ENCODE data around the gene MRPS33.

The MRPS33 gene

DNA sequence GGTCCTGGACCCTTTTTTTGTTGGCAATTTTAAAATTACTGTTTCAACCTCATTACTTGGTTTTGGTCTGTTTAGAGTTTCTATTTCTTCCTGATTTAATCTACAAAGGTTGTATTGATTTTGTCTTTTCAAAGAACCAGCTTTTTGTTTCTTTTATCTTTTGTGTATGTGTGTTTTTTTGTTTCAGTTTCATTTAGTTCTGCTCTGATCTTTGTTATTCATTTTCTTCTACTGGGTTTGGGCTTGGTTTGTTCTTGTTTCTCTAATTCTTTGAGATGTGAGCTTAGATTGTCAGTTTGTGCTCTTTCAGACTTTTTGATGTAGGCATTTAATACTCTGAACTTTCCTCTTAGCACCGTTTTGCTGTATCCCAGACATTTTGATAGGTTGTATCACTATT lies 8.5 kb upstream of the MRPS33 start:
- Histone ChIP-seq H4K20me1 (ENCODE audit: insufficient read depth, low read length, poor library complexity, severe bottlenecking) (no peaks in the 10 kb centered on the region), H3K36me3 (ENCODE audit: insufficient read depth, low read length) (no peaks in the 10 kb centered on the region), H3K4me2 (ENCODE audit: low read depth, low read length, poor library complexity, severe bottlenecking) (no peak overlapping the region), H3K27me3 (ENCODE audit: insufficient read depth, low read length, poor library complexity, severe bottlenecking) (peaks cover 13% of the 10 kb centered on the region), H2AFZ (ENCODE audit: low read length) (no peak overlapping the region), H3K9ac (ENCODE audit: low read depth, low read length, poor library complexity, severe bottlenecking) (no peak overlapping the region), H3K9me2 (replicated peaks; ENCODE audit: low read depth, low read length) (no peaks in the 10 kb centered on the region), H3K79me2 (ENCODE audit: insufficient read depth, low read length) (no peaks in the 10 kb centered on the region), H3K9me3 (ENCODE audit: insufficient read depth, low read depth, low read length) (no peaks in the 10 kb centered on the region), H3F3A (ENCODE audit: low read depth) (no peaks in the 10 kb centered on the region), H3K4me1 (ENCODE audit: insufficient read depth, low read length, poor library complexity, severe bottlenecking) (no peaks in the 10 kb centered on the region), H3K4me3 (ENCODE audit: low read length, poor library complexity, severe bottlenecking) (no peak overlapping the region)
- TF ChIP-seq, protein P1, sequence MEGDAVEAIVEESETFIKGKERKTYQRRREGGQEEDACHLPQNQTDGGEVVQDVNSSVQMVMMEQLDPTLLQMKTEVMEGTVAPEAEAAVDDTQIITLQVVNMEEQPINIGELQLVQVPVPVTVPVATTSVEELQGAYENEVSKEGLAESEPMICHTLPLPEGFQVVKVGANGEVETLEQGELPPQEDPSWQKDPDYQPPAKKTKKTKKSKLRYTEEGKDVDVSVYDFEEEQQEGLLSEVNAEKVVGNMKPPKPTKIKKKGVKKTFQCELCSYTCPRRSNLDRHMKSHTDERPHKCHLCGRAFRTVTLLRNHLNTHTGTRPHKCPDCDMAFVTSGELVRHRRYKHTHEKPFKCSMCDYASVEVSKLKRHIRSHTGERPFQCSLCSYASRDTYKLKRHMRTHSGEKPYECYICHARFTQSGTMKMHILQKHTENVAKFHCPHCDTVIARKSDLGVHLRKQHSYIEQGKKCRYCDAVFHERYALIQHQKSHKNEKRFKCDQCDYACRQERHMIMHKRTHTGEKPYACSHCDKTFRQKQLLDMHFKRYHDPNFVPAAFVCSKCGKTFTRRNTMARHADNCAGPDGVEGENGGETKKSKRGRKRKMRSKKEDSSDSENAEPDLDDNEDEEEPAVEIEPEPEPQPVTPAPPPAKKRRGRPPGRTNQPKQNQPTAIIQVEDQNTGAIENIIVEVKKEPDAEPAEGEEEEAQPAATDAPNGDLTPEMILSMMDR (conservative IDR thresholded peaks at IDR 0.05; ENCODE audit: low read length): no peak
- TF ChIP-seq EZH2phosphoT487 (IDR thresholded peaks at IDR 0.05; ENCODE audit: borderline replicate concordance): no peak

DNA sequence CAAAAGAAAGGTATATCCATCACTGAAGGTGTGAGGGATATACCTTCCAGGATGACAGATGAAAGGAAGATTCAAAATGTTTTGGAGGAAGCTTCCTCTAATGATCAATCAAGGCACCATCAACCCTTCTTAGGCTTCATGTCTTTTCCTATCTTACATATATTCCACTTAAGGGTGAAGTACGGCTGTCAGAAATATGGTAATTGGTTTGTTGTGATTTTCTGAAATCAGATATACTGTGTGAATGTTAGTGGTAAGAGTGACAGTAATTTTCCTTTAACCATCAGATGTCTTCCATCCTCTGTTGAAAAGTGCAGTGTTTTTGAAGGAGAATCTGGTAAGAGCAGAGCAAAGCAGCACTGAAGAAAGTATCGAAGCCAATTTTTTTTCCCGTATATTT lies 2.8 kb upstream of the MRPS33 start:
- Histone ChIP-seq H3K9me3 (ENCODE audit: insufficient read depth, low read depth, low read length) (no peaks in the 10 kb centered on the region), H3K4me1 (ENCODE audit: insufficient read depth, low read length, poor library complexity, severe bottlenecking) (peaks cover 19% of the 10 kb centered on the region), H3K79me2 (ENCODE audit: insufficient read depth, low read length) (peaks cover 15% of the 10 kb centered on the region), H3K4me3 (ENCODE audit: low read length, poor library complexity, severe bottlenecking) (no peak overlapping the region), H3K27me3 (ENCODE audit: insufficient read depth, low read length, poor library complexity, severe bottlenecking) (peaks cover 37% of the 10 kb centered on the region), H3K9ac (ENCODE audit: low read depth, low read length, poor library complexity, severe bottlenecking) (no peak overlapping the region), H3K36me3 (ENCODE audit: insufficient read depth, low read length) (no peaks in the 10 kb centered on the region), H2AFZ (ENCODE audit: low read length) (no peak overlapping the region), H3K9me2 (replicated peaks; ENCODE audit: low read depth, low read length) (no peaks in the 10 kb centered on the region), H4K20me1 (ENCODE audit: insufficient read depth, low read length, poor library complexity, severe bottlenecking) (no peaks in the 10 kb centered on the region), H3K4me2 (ENCODE audit: low read depth, low read length, poor library complexity, severe bottlenecking) (no peak overlapping the region), H3F3A (ENCODE audit: low read depth) (no peaks in the 10 kb centered on the region)
- TF ChIP-seq, protein P1 (conservative IDR thresholded peaks at IDR 0.05; ENCODE audit: low read length): no peak
- no peak for TF ChIP-seq EZH2phosphoT487 (IDR thresholded peaks at IDR 0.05; ENCODE audit: borderline replicate concordance)

DNA sequence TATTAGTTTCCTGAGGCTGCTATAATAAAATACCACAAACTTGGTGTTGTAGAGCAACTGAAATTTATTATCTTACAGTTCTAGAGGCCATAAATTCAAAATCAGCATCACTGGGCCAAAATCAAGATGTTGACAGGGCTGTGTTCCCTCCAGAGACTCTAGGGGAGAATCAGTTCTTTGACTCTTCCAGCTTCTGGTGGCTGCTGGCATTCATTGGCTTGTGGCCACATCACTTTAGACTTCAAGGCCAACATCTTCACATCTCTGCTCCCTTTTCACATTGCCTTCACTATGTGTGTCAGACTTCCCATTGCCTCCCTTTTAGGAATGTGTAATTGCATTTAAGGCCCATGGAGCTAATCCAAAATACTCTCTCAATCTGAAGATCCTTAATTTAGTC lies 1.6 kb upstream of the MRPS33 start:
- H3K9me2 ChIP-seq (replicated peaks; ENCODE audit: low read depth, low read length): no peaks in the 10 kb centered on the region
- H3K4me2 ChIP-seq (ENCODE audit: low read depth, low read length, poor library complexity, severe bottlenecking): no peak overlapping the region
- H3K9me3 ChIP-seq (ENCODE audit: insufficient read depth, low read depth, low read length): no peaks in the 10 kb centered on the region
- H3K4me3 ChIP-seq (ENCODE audit: low read length, poor library complexity, severe bottlenecking): no peak overlapping the region
- H4K20me1 ChIP-seq (ENCODE audit: insufficient read depth, low read length, poor library complexity, severe bottlenecking): no peaks in the 10 kb centered on the region
- TF ChIP-seq EZH2phosphoT487 (IDR thresholded peaks at IDR 0.05; ENCODE audit: borderline replicate concordance): no peak
- TF ChIP-seq, protein P1 (conservative IDR thresholded peaks at IDR 0.05; ENCODE audit: low read length): no peak
- H3K9ac ChIP-seq (ENCODE audit: low read depth, low read length, poor library complexity, severe bottlenecking): no peak overlapping the region
- H3K36me3 ChIP-seq (ENCODE audit: insufficient read depth, low read length): no peaks in the 10 kb centered on the region
- peaks cover 19% of the 10 kb centered on the region for H3K4me1 ChIP-seq (ENCODE audit: insufficient read depth, low read length, poor library complexity, severe bottlenecking)
- no peaks in the 10 kb centered on the region for H3F3A ChIP-seq (ENCODE audit: low read depth)
- no peak overlapping the region for H2AFZ ChIP-seq (ENCODE audit: low read length)
- H3K79me2 ChIP-seq (ENCODE audit: insufficient read depth, low read length): peaks cover 15% of the 10 kb centered on the region
- peaks cover 37% of the 10 kb centered on the region for H3K27me3 ChIP-seq (ENCODE audit: insufficient read depth, low read length, poor library complexity, severe bottlenecking)
